ENCODE measurements around the gene OARD1.

Gene OARD1

GRCh38 chr6:41047745-41048732 lies 24.1 kb downstream of the OARD1 start:
- no peak for DNase-seq (ENCODE audit: low spot score)

GRCh38 chr6:41047306-41047705 lies 24.9 kb downstream of the OARD1 start:
- no peak for DNase-seq (ENCODE audit: low spot score)

GRCh38 chr6:41046084-41046483 lies 26.1 kb downstream of the OARD1 start:
- DNase-seq (ENCODE audit: low spot score), result no peak

GRCh38 chr6:41045664-41046063 lies 26.5 kb downstream of the OARD1 start:
- no peak for DNase-seq (ENCODE audit: low spot score)

- no peak for DNase-seq (ENCODE audit: low spot score)
Observed at GRCh38 chr6:41043151-41043550, 29.0 kb downstream of the OARD1 start.

- no peak for DNase-seq (ENCODE audit: low spot score)
Observed at GRCh38 chr6:41042226-41043055, 29.7 kb downstream of the OARD1 start, which contains the start of gene TSPO2. Gene TSPO2 (plus strand): TSS chr6:41042467. CDS start chr6:41042986, 519 bp downstream.

GRCh38 chr6:41040940-41041536 lies 31.1 kb downstream of the OARD1 start:
- DNase-seq (ENCODE audit: low spot score), result no peak

- DNase-seq (ENCODE audit: low spot score), result no peak
Observed at GRCh38 chr6:41040101-41040939, 31.8 kb downstream of the OARD1 start.

- DNase-seq (ENCODE audit: low spot score), result peak; percentile 65
Observed at GRCh38 chr6:41039060-41039998, 32.8 kb downstream of the OARD1 start, which contains the start of gene UNC5CL. Gene UNC5CL (minus strand): TSS chr6:41039221. CDS start chr6:41035074, 4,147 bp downstream.

- no peak for DNase-seq (ENCODE audit: low spot score)
Observed at GRCh38 chr6:41038205-41038604, 34.0 kb downstream of the OARD1 start.

GRCh38 chr6:41037107-41037900 lies 34.9 kb downstream of the OARD1 start:
- DNase-seq (ENCODE audit: low spot score), result no peak

- no peak for DNase-seq (ENCODE audit: low spot score)
Observed at GRCh38 chr6:41036601-41037000, 35.6 kb downstream of the OARD1 start.

- DNase-seq (ENCODE audit: low spot score), result no peak
Observed at GRCh38 chr6:41036186-41036585, 36.0 kb downstream of the OARD1 start.

GRCh38 chr6:41033776-41034175 lies 38.4 kb downstream of the OARD1 start:
- DNase-seq (ENCODE audit: low spot score), result no peak

- DNase-seq (ENCODE audit: low spot score), result no peak
Observed at GRCh38 chr6:41032830-41033229, 39.3 kb downstream of the OARD1 start.

- no peak for DNase-seq (ENCODE audit: low spot score)
Observed at GRCh38 chr6:41028561-41029412, 43.4 kb downstream of the OARD1 start.

- DNase-seq (ENCODE audit: low spot score), result peak; percentile 86
Observed at GRCh38 chr6:41027799-41028560, 44.2 kb downstream of the OARD1 start.

GRCh38 chr6:41027241-41027640 lies 44.9 kb downstream of the OARD1 start:
- DNase-seq (ENCODE audit: low spot score), result peak; percentile 8

Measured in NAMALWA (cell line).